Caki2 (cell line): Measurements from ENCODE around the gene RBBP6. TPM values are rescaled to one million over a fixed set of nuclear protein-coding genes. Genes with fewer than 3 reads are reported as not detected.
"Not testable (repeated sequence)": the region's sequence is repeated elsewhere in the genome, so short reads cannot be mapped to it uniquely, and the experiment has no call there.

ENCODE experiments used
- DNase-seq: peaks from one replicate; pipeline ENCODE4 v3.0.0-alpha.2; 2015; ENCODE audit warnings: low read depth
- in situ Hi-C: cut with HindIII; loops from 2 replicates; pipeline ENCODE4 v1.10.0; 2016; ENCODE audit warnings: low sequenced_read_pairs, low pct_unique_long_range_greater_than_20kb, mixed read lengths
- total RNA-seq: library from RNA; depleted of rRNA; stranded (reverse); fragments of >200 nt; shearing (Covaris generic); gene quantifications from 2 replicates; pipeline ENCODE4 v1.2.3, GENCODE V29; 2014; ENCODE audit warnings: low replicate concordance; rRNA removed

Gene RBBP6, protein sequence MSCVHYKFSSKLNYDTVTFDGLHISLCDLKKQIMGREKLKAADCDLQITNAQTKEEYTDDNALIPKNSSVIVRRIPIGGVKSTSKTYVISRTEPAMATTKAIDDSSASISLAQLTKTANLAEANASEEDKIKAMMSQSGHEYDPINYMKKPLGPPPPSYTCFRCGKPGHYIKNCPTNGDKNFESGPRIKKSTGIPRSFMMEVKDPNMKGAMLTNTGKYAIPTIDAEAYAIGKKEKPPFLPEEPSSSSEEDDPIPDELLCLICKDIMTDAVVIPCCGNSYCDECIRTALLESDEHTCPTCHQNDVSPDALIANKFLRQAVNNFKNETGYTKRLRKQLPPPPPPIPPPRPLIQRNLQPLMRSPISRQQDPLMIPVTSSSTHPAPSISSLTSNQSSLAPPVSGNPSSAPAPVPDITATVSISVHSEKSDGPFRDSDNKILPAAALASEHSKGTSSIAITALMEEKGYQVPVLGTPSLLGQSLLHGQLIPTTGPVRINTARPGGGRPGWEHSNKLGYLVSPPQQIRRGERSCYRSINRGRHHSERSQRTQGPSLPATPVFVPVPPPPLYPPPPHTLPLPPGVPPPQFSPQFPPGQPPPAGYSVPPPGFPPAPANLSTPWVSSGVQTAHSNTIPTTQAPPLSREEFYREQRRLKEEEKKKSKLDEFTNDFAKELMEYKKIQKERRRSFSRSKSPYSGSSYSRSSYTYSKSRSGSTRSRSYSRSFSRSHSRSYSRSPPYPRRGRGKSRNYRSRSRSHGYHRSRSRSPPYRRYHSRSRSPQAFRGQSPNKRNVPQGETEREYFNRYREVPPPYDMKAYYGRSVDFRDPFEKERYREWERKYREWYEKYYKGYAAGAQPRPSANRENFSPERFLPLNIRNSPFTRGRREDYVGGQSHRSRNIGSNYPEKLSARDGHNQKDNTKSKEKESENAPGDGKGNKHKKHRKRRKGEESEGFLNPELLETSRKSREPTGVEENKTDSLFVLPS (N-terminal part only)
- 14.6 and 15.7 TPM in 2 replicates for total RNA-seq

DNA sequence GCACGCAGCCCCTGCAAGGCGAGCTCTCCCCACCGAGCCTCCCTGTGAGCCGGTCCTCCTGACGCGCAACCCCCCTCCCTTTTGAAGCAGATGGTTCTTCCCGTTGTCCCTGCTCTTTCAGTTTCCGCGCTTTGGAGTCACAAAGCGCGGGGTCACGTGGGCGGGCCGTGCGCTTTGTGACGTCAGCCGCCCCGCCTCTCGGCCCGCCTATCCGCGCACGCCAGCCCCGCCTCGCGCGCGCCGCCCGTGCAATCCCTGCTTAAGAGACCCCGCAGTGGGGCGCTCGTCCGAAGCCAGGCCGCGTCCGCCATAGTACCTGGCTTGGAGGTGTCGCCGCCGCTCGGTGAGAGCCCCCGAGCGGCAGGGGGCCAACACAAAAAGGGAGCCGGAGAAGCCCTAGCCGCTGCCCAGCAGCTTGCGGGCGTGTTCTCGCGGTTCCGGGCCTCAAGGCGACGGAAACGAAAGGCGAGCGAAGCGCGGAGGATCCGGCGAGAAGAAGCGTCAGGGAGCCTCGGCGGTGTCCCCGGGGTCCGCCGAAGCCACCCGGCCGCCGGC is at the start of gene RBBP6:
RBBP6 (plus strand) TSS at position 272 of the 555 bp plus-strand sequence. CDS start 1,061 bp downstream, outside the sequence.
- DNase-seq: peak; percentile 98
- in situ Hi-C loops: no loop called here

DNA sequence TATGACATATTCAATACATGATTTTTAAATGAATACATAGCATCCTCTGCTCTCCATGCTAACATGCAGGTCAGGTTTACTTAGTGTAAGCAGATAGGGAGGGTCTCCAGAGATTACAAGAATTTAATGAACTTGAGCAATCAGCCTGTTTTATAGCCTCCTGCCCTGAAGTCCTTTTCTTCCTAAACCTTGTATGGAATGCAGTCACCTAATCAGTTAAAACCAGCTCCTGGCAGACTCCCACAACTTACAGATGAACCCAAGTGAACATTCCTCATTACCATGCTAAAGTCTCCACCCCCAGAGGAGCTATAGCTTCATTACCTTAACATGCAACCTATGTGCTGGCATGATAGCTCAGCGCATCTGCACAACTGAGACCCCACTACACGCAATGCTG is 48.5 kb upstream of the RBBP6 start:
- in situ Hi-C loops: no loop called here

DNA sequence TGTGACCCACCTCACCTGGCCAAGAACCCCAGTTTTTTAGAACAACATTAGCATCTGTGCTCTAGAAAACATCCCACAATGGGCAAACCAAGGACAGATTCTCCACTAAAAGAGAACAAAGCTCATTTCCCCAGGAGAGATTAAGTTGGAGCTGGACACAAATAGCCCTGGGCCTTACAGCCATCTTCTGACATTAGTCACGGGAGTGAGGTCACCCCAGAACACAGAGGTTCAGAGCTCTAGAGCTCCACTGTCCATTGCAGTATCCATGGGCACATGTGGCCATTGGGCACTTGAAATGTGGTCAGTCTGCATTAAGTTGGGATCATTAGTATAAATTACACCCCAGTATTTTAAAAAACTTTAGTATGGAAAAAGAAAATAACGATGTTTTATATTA is 47.6 kb upstream of the RBBP6 start:
- DNase-seq: no peak
- in situ Hi-C loops: no loop called here

More for the DNA sequence above, 48.5 kb upstream of the RBBP6 start:
- no peak for DNase-seq

DNA sequence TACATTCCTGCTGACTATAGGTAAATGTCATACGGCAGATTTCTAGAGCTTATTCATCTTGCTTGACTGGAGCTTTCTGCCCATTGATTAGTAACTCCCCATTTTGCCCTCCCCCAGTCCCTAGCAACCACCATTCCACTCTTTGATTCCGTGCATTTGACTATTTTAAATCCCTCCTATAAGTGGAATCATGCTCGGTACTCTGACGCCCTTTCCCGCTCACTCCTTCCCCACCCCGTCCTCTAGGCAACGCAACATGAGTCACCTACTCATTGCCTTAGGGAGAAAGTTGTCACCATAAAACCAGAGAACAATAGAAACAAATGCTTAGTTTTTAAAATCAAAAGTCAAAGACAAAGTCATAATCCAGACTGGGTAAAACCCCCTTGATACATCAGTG is 45.5 kb upstream of the RBBP6 start:
- in situ Hi-C loops: no loop called here
- no peak for DNase-seq

DNA sequence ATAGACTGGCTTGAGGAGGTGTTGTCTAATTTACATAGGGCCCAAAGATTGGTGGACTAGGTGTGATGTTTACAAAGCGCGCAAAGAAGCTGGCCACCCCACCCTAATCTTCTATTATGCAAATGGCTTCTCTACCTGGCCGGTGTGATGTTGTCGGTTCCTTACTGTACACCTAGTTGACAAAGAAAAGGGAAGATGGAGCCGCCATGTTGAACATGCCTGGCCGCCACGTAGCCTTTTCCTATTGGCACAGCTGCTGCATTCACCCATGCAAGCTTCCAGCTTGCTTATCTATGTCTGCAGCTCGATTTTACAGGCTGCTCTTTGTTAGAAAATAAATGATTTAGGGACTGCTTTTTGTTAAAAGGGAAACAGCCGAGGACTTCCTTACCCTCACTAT is 44.2 kb upstream of the RBBP6 start:
- in situ Hi-C loops, DNase-seq: not testable (repeated sequence)

DNA sequence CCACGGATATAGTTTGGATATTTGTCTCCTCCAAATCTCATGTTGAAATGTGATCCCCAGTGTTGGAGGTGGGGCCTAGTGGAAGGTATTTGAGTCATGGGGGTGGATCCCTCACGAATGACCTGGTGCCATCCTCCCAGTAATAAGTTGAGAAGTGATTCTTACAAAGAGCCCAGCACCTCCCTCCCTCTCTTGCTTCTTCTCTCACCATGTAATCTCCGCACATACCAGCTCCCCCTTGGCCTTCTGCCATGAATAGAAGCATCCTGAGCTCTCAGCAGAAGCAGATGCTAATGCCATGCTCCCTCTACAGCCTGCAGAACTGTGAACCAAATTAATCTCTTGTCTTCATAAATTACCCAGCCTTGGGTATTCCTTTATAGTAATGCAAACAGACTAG is 41.9 kb upstream of the RBBP6 start:
- peak; percentile 29 for DNase-seq

DNA sequence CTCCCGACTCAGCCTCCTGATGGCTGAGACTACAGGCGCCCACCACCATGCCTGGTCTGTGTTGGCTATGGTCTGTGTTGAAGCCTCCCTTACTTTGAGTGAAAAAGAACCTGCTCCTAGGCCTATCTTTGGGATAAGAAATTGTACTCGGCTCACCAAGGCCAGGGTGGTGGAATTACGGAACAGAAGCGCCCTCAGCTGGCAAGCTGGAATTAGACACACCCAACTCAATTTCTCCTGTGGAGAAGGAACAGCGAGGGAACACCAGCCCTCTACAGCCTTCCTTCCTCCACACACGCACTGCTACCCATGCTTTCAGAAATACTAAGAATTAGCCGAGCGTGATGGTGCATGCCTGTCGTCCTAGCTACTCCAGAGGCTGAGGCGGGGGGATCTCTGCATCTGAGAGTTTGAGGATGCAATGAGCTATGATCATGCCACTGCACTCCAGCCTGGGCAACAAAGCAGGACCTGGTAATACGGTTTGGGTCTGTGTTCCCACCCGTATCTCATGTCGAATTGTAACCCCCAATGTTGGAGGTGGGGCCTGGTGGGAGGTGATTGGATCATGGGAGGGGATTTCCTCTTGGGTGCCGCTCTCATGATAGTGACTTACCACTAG is 40.1 kb upstream of the RBBP6 start:
- peak; percentile 27 for DNase-seq
- in situ Hi-C loops: no loop called here

More for the DNA sequence above, 41.9 kb upstream of the RBBP6 start:
- in situ Hi-C loops: no loop called here

DNA sequence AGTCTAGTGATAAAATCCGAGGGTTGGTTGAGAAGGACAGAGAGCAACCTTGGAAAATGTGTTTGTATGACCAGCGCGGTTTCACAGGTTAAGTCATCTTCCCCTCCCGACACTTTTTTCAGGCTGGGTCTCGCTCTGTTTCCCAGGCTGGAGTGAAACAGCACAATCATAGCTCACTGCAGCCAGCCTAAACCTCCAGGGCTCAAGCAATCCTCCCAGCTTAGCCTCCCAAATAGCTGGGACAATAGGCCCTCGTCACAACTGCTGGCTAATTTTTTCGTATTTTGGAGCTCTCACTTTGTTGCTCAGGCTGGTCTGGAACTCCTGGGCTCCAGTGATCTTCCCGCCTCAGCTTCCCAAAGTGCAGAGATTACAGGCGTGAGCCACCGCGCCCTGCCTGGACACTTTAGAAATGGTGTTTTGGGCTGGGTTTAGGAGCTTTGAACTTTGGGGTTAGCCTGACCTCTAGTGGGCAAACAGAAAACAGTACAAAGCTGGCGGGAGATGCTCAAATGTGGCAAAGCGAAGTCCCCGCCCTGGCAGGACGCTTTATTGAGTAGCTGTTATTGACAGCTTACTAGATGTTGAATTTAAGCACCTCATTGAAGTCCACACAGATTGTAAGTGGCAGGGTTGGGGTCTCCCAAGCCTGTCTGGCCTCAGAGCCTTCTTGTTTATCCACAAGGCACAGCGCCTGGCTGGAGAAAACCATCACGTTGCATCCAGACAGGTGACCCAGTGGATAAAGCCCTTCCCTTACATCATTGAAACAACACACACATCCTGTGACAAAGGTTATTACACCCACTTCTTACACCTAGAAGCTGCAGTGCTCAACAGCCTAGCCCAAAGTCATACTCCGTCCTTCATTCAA is 34.7 kb upstream of the RBBP6 start:
- in situ Hi-C loops: no loop called here
- DNase-seq: peak; percentile 54

DNA sequence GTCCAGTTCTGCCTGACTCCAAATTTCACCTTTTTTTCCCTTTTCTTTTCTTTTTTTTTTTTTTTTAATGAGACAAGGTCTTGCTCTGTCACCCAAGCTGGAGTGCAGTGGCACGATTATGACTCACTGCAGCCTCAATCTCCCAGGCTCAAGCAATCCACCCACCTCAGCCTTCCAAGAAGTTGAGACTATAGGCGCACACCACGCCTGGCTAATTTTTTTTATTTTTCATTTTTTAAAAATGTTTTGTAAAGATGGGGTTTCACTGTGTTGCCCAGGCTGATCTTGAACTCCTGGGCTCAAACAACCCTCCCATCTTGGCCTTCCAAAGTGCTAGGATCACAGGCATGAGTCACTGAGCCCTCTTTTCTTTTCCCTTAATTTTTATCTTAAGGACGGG is 33.4 kb upstream of the RBBP6 start:
- in situ Hi-C loops: no loop called here
- DNase-seq: no peak

DNA sequence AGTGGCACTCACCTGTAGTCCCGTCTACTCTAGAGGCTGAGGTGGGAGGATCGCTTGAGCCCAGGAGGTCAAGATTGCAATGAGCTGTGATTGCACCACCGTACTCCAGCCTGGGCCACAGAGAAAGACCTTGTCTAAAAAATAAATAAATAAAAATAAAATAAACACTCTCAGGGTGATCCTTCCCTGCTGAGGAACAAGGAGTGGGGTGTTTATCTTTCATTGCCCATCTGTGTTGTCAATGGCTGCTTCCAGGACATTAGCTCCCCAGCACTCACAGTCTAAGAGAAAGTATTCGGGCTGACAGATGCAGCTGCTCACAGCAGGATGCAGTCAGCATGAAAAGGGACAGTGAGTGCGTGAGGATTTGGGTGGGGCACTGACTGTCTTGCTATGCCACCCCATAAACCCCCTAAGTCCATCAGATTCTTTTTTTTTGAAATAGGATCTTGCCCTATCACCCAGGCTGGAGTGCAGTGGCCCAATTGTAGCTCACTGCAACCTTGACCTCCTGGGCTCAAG is 31.3 kb upstream of the RBBP6 start:
- in situ Hi-C loops: no loop called here
- DNase-seq: no peak

DNA sequence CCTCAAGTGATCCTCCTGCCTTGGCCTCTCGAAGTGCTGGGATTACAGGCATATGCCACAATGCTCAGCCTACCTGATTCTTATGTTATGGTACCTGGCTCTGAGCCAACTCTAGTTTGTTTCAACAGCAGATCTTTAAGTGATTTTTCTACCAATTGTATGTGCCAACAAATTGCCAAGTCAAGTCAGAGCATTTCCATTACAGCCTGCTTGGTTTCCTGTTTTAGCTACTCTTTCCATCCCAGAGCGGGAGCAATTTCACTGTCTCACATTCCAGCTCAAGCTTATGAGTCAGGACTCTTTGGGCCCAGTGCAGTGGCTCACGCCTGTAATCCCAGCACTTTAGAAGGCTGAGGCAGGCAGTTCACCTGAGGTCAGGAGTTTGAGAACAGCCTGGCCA is 30.8 kb upstream of the RBBP6 start:
- in situ Hi-C loops: no loop called here
- no peak for DNase-seq

DNA sequence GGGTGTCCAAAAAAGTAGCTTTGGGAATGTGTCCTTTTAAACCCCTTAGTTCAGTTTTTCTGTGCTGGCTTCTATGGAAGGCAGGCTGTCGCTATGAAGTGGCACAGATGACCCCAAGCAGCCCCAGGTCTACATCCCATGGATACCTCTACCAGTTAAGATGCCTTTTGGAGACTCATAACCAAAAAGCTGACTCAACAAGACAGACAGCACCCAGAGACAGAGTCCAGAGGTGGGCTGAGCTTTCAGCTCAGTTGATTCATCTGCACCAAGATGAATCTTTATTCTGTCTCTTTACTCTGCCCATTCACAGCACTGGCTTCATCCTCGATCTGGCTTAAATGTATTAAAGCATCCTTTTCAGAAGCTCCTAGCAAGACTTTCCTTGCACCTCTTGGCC is 29.8 kb upstream of the RBBP6 start:
- no peak for DNase-seq
- in situ Hi-C loops: no loop called here

DNA sequence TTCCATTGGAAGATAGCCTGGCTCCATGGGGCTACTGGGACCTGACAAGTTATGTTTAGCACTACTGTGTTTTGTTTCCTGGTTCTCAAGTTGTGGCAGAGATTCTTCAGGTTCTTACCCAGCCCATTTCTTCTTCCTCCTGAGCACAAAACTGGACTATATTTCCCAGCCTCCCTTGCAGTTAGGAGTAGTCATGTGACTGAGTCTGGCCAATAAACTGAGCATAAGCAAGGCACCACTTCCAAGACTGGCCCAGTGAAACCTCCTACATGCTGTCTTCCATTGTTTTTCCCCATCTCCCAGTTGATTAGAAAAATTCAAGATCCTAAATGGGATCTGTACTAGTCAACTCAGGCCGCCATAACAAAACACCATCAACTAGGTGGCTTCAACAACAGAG is 28.2 kb upstream of the RBBP6 start:
- in situ Hi-C loops: no loop called here
- no peak for DNase-seq

DNA sequence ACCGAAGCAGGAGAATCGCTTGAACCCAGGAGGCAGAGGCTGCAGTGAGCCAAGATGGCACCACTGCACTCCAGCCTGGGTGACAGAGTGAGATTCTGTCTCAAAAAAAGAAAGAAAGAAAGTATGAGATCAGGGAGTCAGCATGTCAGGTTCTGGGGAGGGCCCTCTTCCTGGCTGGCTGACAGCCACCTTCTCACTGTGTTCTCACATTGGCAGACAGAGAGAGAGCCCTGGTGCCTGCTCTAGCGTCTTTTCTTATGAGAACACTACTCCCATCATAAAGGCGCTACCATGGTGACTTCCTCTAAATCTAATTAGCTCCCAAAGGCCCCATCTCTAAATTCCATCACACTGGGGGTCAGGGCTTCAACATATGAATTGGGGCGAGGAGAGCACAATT is 27.6 kb upstream of the RBBP6 start:
- in situ Hi-C loops: no loop called here
- DNase-seq: no peak

DNA sequence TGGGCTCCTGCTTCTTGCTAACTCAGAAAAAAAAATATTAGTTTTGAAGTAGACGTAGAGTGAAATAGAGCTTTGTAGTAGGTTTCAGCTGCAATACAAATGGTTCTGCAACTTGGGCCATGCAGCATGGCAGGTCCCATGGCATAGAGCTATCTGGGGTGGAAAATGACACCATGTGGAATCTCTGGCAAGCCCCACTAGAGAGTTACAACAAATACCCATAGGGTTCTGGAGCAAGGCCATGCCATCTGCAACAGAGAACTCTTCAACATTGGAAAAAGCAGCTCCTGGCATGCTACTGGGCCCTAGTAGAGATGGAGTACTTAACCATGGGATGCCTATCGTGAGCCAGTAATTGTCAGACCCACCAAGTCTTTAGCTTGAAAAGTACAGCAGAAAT is 25.3 kb upstream of the RBBP6 start:
- in situ Hi-C loops: no loop called here
- DNase-seq: no peak

DNA sequence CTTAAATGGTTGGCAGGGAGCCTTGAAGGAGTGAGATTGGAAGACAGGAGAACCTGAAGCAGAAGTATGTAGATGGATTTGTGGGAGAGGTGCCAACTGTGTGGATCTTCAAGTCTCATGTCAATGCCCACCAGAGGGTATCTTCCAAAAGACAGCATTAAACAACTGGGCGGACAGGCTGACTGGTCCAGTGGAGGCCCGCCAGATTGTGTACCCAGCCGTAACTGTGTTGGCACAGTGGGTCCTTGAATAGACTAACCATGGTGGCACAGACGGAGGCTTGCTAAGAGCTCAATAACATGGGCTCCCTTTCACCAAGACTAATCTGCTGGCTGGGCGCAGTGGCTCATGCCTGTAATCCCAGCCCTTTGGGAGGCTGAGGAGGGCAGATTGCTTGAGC is 24.2 kb upstream of the RBBP6 start:
- in situ Hi-C loops: no loop called here
- DNase-seq: no peak

DNA sequence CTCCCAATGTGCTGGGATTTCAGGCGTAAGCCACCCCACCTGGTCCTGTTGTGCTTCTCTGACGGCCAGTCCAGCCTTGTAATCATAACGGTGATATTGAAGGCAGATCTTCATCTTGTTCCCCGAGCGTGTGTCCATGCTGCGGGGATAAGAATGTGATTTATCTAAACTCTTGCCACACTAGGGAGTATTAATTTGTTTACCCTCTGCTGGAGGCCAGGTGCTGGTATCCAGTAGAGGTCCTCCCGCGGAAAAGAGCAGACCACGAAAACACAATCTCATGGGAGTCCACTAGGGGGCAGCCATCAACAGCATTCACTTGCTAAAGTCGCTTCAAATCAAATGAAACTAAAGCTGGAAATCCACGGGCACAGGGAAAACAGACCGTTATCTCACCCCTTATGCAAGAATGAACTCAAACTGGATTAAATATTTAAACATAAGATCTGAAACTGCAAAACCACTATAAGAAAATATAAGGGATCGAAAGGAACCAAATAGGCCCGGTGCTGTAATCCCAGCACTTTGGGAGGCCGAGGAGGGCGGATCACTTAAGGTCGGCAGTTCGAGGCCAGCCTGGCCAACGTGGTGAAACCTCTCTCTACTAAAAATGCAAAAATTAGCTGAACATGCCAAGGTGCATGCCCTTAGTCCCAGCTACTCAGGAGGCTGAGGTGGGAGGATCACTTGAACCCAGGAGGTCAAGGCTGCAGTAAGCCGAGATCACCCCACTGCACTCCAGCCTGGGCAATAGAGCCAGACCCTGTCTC is 22.3 kb upstream of the RBBP6 start:
- in situ Hi-C loops: no loop called here

More for the DNA sequence above, 22.3 kb upstream of the RBBP6 start:
- DNase-seq: peak; percentile 72
